HepG2 (cell line): ENCODE measurements around the gene DPY19L3. TPM values are rescaled to one million over a fixed set of nuclear protein-coding genes. Genes with fewer than 3 reads are reported as not detected.

Source experiments
- ADNP ChIP-seq: sonication (generic); formaldehyde crosslinking; IDR thresholded peaks from 2 replicates; pipeline ENCODE4 v1.4.0; 2020; ENCODE audit warnings: missing genetic modification reagents
- FOXP4 ChIP-seq: sonication (generic); formaldehyde crosslinking; IDR thresholded peaks from 2 replicates; pipeline ENCODE4 v1.4.0; 2020; ENCODE audit warnings: missing genetic modification reagents
- GABPB1 ChIP-seq: IDR thresholded peaks from 2 replicates; pipeline ENCODE4 v1.6.1; 2016; ENCODE audit warnings: mild to moderate bottlenecking, missing genetic modification reagents, moderate library complexity, missing compliant biosample characterization
- HNF1B ChIP-seq: sonication (generic); formaldehyde crosslinking; IDR thresholded peaks from 2 replicates; pipeline ENCODE4 v1.5.1; 2020; ENCODE audit warnings: mild to moderate bottlenecking, moderate library complexity, missing genetic modification reagents
- HOXA5 ChIP-seq: sonication (generic); formaldehyde crosslinking; IDR thresholded peaks from 2 replicates; pipeline ENCODE4 v1.4.0; 2020; ENCODE audit warnings: missing genetic modification reagents
- IRF2 ChIP-seq: IDR thresholded peaks from 2 replicates; pipeline ENCODE4 v1.6.1; 2018; ENCODE audit warnings: missing genetic modification reagents, missing compliant biosample characterization
- MLXIP ChIP-seq: sonication (generic); formaldehyde crosslinking; IDR thresholded peaks from 2 replicates; pipeline ENCODE4 v1.9.0; 2021; ENCODE audit warnings: missing genetic modification reagents, borderline replicate concordance
- MXI1 ChIP-seq: IDR thresholded peaks from 3 replicates; pipeline ENCODE4 v1.6.1; 2012; ENCODE audit warnings: low read depth, low read length, inconsistent platforms, borderline replicate concordance
- NFRKB ChIP-seq: fragments of 450-650 bp; IDR thresholded peaks from 2 replicates; pipeline ENCODE4 v1.6.1; 2017
- NR2F1 ChIP-seq, 2 experiments: fragments of 450-650 bp in 1 of 2; formaldehyde crosslinking in 1 of 2; IDR thresholded peaks; 2 replicates each; pipeline versions ENCODE4 v1.5.0 to v1.6.1; 2016 to 2020; ENCODE audit warnings: mild to moderate bottlenecking in 1 of 2, missing compliant biosample characterization in 1 of 2, missing genetic modification reagents in 1 of 2, moderate library complexity in 1 of 2
- NR2F6 ChIP-seq, 2 experiments: IDR thresholded peaks; 2 replicates each; pipeline ENCODE4 v1.6.1; 2016; ENCODE audit warnings: antibody characterized with exemption in 1 of 2, mild to moderate bottlenecking in 1 of 2
- RBM22 ChIP-seq: fragments of 200-400 bp; formaldehyde crosslinking; optimal IDR thresholded peaks from 2 replicates; pipeline ENCODE3; 2017; ENCODE audit warnings: mild to moderate bottlenecking, low read length, moderate library complexity
- RFX3 ChIP-seq: IDR thresholded peaks from 2 replicates; pipeline ENCODE4 v1.6.1; 2016; ENCODE audit warnings: missing biosample characterization, missing genetic modification reagents
- RFXANK ChIP-seq: IDR thresholded peaks from 2 replicates; pipeline ENCODE4 v1.6.1; 2016
- SKI ChIP-seq: fragments of 450-650 bp; IDR thresholded peaks from one replicate; pipeline ENCODE4 v1.6.1; 2018; ENCODE audit warnings: mild to moderate bottlenecking; ENCODE audit not compliant: partially characterized antibody
- SP4 ChIP-seq: sonication (generic); formaldehyde crosslinking; IDR thresholded peaks from 2 replicates; pipeline ENCODE4 v1.8.1; 2023; ENCODE audit warnings: mild to moderate bottlenecking, missing genetic modification reagents
- TGIF2 ChIP-seq: IDR thresholded peaks from 2 replicates; pipeline ENCODE4 v1.6.1; 2016; ENCODE audit warnings: control low read depth, missing compliant biosample characterization
- ZBTB37 ChIP-seq: sonication (generic); formaldehyde crosslinking; IDR thresholded peaks from 2 replicates; pipeline ENCODE4 v1.4.0; 2020; ENCODE audit warnings: mild to moderate bottlenecking, missing genetic modification reagents
- ZFP1 ChIP-seq: IDR thresholded peaks from 2 replicates; pipeline ENCODE4 v1.6.1; 2016
- ZNF329 ChIP-seq: sonication (generic); formaldehyde crosslinking; IDR thresholded peaks from 2 replicates; pipeline ENCODE4 v1.9.0; 2021; ENCODE audit warnings: low read depth, mild to moderate bottlenecking, missing genetic modification reagents
- ZNF354B ChIP-seq: sonication (generic); formaldehyde crosslinking; IDR thresholded peaks from 2 replicates; pipeline ENCODE4 v1.8.0; 2022; ENCODE audit warnings: mild to moderate bottlenecking, missing genetic modification reagents
- ZNF468 ChIP-seq: sonication (generic); formaldehyde crosslinking; IDR thresholded peaks from 2 replicates; pipeline ENCODE4 v1.8.0; 2022; ENCODE audit warnings: mild to moderate bottlenecking, moderate library complexity, missing genetic modification reagents
- ZNF652 ChIP-seq: IDR thresholded peaks from 2 replicates; pipeline ENCODE4 v1.6.1; 2016; ENCODE audit warnings: low read depth, borderline replicate concordance
- ZNF780A ChIP-seq: sonication (generic); formaldehyde crosslinking; IDR thresholded peaks from 2 replicates; pipeline ENCODE4 v1.8.0; 2022; ENCODE audit warnings: mild to moderate bottlenecking, missing genetic modification reagents, moderate library complexity
- polyA plus RNA-seq, 8 experiments: library from polyadenylated mRNA; depleted of rRNA in 3 of 8; stranded (reverse) in 7 of 8; unstranded in 1 of 8; fragments of >200 nt; fragmentation: Illumina TruSeq in 4 of 8; extraction: Trizol in 4 of 8; gene quantifications; 2 replicates each; pipeline versions ENCODE4 v1.2.1 to v1.2.3, GENCODE V29; 2011 to 2016; ENCODE audit warnings: low read depth in 4 of 8, missing spikeins in 1 of 8, mixed read lengths in 1 of 8; ENCODE audit not compliant: insufficient read depth in 1 of 8
- total RNA-seq, 5 experiments: library from RNA; depleted of rRNA; stranded (reverse); fragments of >200 nt; fragmentation: Illumina TruSeq; extraction: Trizol; gene quantifications; 2 replicates each; pipeline ENCODE4 v1.2.3, GENCODE V29; 2016; ENCODE audit warnings: low read depth in 1 of 5

The DPY19L3 gene
- total and polyA plus RNA-seq, 2 of the 13 experiments (the other 11 are each of a cell fraction or from before 2014, with no cell fraction given), result 21.6 to 25.2 TPM

GRCh38 chr19:32373585-32374295, 31.8 kb upstream of the DPY19L3 start (continued):
- TF ChIP-seq NR2F6 (IDR thresholded peaks at IDR 0.05) (peak; percentile 69), NR2F6 (CRISPR knock-in tag; IDR thresholded peaks at IDR 0.05) (peak; percentile 83), ADNP (CRISPR knock-in tag) (no peak), NFRKB (no peak), IRF2 (CRISPR knock-in tag) (peak; percentile 79), SKI (peak; percentile 64), ZBTB37 (no peak), ZNF468 (CRISPR knock-in tag) (no peak), RFX3 (no peak), ZFP1 (0 out of 2 replicates have a peak, but pooled peaks have one; percentile 64), ZNF652 (CRISPR knock-in tag) (no peak), ZNF780A (CRISPR knock-in tag) (peak; percentile 56; the same call in 1 of the 2 replicates), HNF1B (CRISPR knock-in tag) (peak; percentile 90), ZNF329 (CRISPR knock-in tag) (no peak), RBM22 (no peak), TGIF2 (0 out of 2 replicates have a peak, but pooled peaks have one; percentile 19), GABPB1 (CRISPR knock-in tag) (peak; percentile 15; the same call in 1 of the 2 replicates), ZNF354B (no peak), FOXP4 (peak; percentile 90), MXI1 (peak; percentile 72; the same call in 1 of the 3 replicates), HOXA5 (CRISPR knock-in tag) (no peak), NR2F1 (CRISPR knock-in tag; IDR thresholded peaks at IDR 0.05) (0 out of 4 replicates have a peak, but pooled peaks of 1 of the 2 experiments have one; percentile 46), MLXIP (CRISPR knock-in tag) (no peak), RFXANK (CRISPR knock-in tag) (peak; percentile 39; the same call in 1 of the 2 replicates), SP4 (CRISPR knock-in tag) (peak; percentile 32; the same call in 1 of the 2 replicates)
